Activated naive CD8-positive, alpha-beta T cell treated with anti-CD3 and anti-CD28 coated beads, Interleukin-2, amount 50 U/mL, for 16 hours (primary cell): ENCODE measurements around the gene RREB1.

ENCODE experiments used
- DNase-seq: peaks from one replicate; pipeline ENCODE4 v3.0.0-alpha.2; 2020; ENCODE audit warnings: low read depth, low spot score

Gene RREB1

DNA sequence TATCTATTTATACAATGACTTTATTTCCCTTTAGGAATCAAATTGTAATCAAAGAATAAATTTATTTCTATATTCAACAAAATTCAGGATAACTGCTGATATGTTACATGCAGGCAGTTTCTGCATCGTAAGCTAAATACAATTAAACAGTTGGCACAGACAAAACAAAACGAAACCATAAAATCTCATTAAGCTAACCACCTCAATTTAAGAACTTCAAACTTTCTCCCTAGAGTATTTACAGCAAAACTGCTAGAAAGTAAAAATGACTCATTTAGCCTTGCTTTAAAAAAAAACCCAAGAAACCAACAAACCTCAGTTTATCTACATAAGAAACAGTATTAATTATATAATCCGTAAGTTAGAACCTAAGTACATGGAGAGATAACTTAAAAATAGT lies 188.2 kb downstream of the RREB1 start:
- DNase-seq = no peak

DNA sequence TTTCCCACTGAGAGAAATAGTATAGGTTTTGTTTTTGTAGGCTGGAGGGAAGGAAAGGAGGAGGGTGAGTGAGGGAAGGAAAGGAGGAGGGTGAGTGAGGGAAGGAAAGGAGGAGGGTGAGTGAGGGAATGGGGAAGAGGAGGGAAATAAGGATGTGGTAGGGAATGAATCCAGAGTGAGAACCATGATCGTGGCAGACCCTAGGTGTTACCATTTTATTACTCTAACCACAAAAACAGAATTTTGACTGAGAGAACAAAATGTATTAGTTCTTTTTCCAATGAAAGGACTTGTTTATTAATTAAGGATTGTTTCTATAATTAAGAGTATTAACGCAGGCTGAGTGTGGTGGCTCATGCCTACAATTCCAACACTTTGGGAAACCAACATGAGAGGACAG lies 188.8 kb downstream of the RREB1 start:
- no peak for DNase-seq

DNA sequence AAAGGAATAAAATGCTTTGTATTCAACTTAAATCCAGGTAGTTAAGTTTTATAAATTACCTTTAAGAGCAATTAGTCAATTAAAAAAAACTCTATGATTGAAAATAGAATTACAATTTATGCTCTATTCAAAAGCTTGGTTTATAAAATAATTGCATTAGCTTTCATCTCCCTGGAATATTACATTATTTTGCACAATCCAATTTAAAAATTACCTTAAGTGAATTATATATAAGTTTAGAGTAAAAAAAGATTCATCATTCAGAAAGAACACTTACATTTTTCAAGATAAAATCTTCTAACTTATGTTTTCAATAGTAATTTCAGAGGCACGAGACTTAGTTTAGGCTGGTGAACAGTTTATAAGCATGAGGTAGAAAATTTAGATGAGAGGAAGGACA lies 190.4 kb downstream of the RREB1 start:
- DNase-seq = no peak

DNA sequence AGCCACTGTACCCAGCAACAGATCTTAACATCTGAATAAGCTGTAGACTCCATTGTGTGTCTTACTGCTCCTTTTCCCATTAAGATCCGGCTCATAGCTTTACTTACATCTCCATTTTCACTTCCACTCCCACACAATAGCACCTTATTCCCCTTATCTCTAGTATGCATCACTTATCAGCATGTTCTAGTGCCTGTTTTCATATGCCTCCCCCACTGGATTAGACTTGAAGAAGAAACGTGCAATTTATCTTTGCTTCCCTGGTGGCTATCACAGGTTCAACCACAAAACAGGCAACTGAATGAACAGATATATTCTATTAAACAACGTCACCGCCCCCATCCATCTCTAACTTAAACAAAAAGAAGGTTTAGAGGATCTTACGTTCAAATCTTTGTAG lies 193.2 kb downstream of the RREB1 start:
- no peak for DNase-seq
